Pancreas (tissue), 10 donors: ENCODE results near the gene PRKACB. TPM values are rescaled to one million over a fixed set of nuclear protein-coding genes. Genes with fewer than 3 reads are reported as not detected.
"Not testable (repeated sequence)": the region's sequence is repeated elsewhere in the genome, so short reads cannot be mapped to it uniquely, and the experiment has no call there.

Source experiments
- ATAC-seq, 4 donors: fragments of 200-7000 bp; cut with Tn5 transposase; one replicate each; pipeline versions ENCODE4 v1.8.0 to v1.9.1; 2020; ENCODE audit warnings: mild to moderate bottlenecking in 4 of 4, moderate library complexity in 4 of 4
- DNase-seq, 6 donors: peaks; one replicate each; pipeline ENCODE4 v3.0.0-alpha.2; 2020
- FAIRE-seq: peaks from 2 replicates; lab custom pipeline; 2012; peaks lifted over from hg19 to GRCh38; lab: Jason Lieb, UNC
- H3K27ac ChIP-seq, 4 donors: fragments of 200-600 bp; sonication (generic); 1 replicate in 3 of 4; 2 replicates in 1 of 4; pipeline versions ENCODE4 v1.5.0 to v1.8.0; 2020
- H3K27me3 ChIP-seq, 4 donors: fragments of 200-600 bp; one replicate each; pipeline ENCODE4 v1.8.0; 2021
- H3K36me3 ChIP-seq, 3 donors: fragments of 200-600 bp; sonication (generic) in 1 of 3; one replicate each; pipeline versions ENCODE4 v1.5.0 to v1.8.0; 2020 to 2021
- H3K4me1 ChIP-seq, 3 donors: fragments of 200-600 bp; one replicate each; pipeline ENCODE4 v1.8.0; 2021
- H3K4me3 ChIP-seq, 4 donors: fragments of 200-600 bp; sonication (generic) in 2 of 4; one replicate each; pipeline versions ENCODE4 v1.5.0 to v1.8.0; 2020 to 2021
- H3K9me3 ChIP-seq, 4 donors: fragments of 200-600 bp; one replicate each; pipeline ENCODE4 v1.8.0; 2021
- CTCF ChIP-seq, 4 donors: fragments of 200-600 bp; sonication (generic) in 3 of 4; IDR thresholded peaks; one replicate each; pipeline versions ENCODE4 v1.5.0 to v1.8.0; 2021; ENCODE audit warnings: antibody characterized with exemption in 4 of 4
- WGBS, 2 donors: extraction: QIAGEN DNeasy Blood & Tissue Kit; methylation state at CpG; one replicate each; pipeline ENCODE4 v1.1.7; 2013; 5-methylcytosine and 5-hydroxymethylcytosine counted together
- intact Hi-C, 3 donors: fragments of 100-400 bp; cut with DNase I; formaldehyde crosslinking; loops; one replicate each; pipeline versions ENCODE4 v1.11.1 to v1.14.2; 2022
- polyA plus RNA-seq, 2 donors: library from polyadenylated mRNA; stranded (reverse); fragments of 200-250 nt; gene quantifications; one replicate each; pipeline ENCODE4 v1.2.3, GENCODE V29; 2013
- total RNA-seq, 6 donors: library from RNA; stranded (reverse); fragmentation: NEBNext Ultra II Directional in 4 of 6; extraction: Animal tissue kit (Norgen Biotek cat#: 25700) in 4 of 6; gene quantifications; one replicate each; pipeline versions ENCODE4 v1.2.1 to v1.2.4, GENCODE V29; 2021 to 2023
- donor health status: healthy with polysubstance abuse.
- donor health status: DM: no; HTN: no; CAD: no; lungs with moderate emphysema.
- donor health status: DM: no; HTN: no; CAD: no.
- donor health status: control.
- donor health status: control.
- donor health status: Bipolar disorder and iron deficiency.
- donor health status: DM: yes; HTN: yes; CAD: no.
- donor health status: DM: no; HTN: no; CAD: no.
- donor health status: DM: no; HTN: no; CAD: no.
- donor health status: DM: yes; HTN: yes; CAD: no.

PRKACB gene
- total and polyA plus RNA-seq, 8 donors = 7.3 to 29.7 (median 14.0) TPM

DNA sequence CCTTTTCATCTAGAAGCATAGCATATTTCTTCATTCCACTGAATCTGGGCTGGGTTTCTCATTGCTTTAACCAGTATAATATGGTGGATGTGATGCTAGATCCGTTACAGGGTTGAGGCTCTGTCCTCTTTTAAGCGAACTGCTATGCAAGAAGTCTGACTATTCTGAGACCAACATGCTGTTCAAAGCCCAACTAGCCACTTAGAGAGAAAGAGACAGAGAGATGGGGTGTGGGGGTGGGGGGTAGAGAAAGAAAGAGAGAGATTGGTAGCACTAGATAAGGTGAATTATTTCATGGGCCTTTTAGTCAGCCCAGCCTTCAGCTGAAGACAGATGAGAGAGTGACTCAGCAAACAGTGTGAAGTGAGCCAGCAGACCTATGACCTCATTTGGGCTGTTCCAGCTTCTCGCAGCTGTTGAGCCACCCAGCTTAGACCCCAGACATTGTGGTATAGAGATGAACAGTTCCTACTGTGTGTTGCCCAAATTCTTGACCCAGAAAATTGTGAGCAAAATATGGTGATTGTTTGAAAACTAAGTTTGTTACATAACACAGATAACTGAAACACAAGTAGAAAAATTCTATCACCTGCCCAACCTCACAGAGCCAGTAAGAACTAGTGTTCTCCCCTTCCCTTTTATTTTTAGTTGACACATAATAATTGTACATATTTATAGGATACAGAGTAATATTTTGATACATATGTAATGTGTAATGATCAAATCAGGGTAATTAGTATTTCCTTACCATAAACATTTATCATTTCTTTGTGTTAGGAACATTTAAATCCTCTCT lies 40.7 kb upstream of the PRKACB start:
- 65 to 71% methylated on average over 3 of the region's 3 CpGs for whole genome bisulfite sequencing, 2 donors
- Histone ChIP-seq H3K4me1 (peaks cover 0 to 3% (median 0%) of the 10 kb centered on the region in 3 donors), H3K4me3 (no peak overlapping the region), H3K36me3 (no peaks in the 10 kb centered on the region), H3K27me3 (no peaks in the 10 kb centered on the region), H3K27ac (no peak overlapping the region), H3K9me3 (no peaks in the 10 kb centered on the region)
- intact Hi-C loops = no loop called here
- ATAC-seq (peak; percentile 92 to 100 (median 98)), FAIRE-seq (peak; percentile 59), DNase-seq (peak in 3 of 6 donors; percentile 20 to 50 (median 42))
- no peak for TF ChIP-seq CTCF (IDR thresholded peaks at IDR 0.05)

- H3K9me3 ChIP-seq, H3K36me3 ChIP-seq, ATAC-seq, intact Hi-C loops, H3K27me3 ChIP-seq, H3K27ac ChIP-seq, DNase-seq, FAIRE-seq, H3K4me3 ChIP-seq, H3K4me1 ChIP-seq: not testable (repeated sequence)
- 72 to 88% methylated on average over 1 of the region's 1 CpG for WGBS, 2 donors
These were observed 36.5 kb upstream of the PRKACB start for GRCh38 chr1:84107538-84107937.

GRCh38 chr1:84107955-84108354 lies 36.1 kb upstream of the PRKACB start:
- Histone ChIP-seq H3K4me1 (peaks cover 0 to 3% (median 0%) of the 10 kb centered on the region in 3 donors), H3K27ac (no peak overlapping the region), H3K4me3 (no peak overlapping the region), H3K9me3 (no peaks in the 10 kb centered on the region), H3K36me3 (no peaks in the 10 kb centered on the region), H3K27me3 (no peaks in the 10 kb centered on the region)
- intact Hi-C loops = no loop called here
- DNase-seq (no peak), ATAC-seq (no peak), FAIRE-seq (no peak)
- WGBS, 2 donors = 98 to 100% methylated on average over 2 of the region's 2 CpGs
- TF ChIP-seq CTCF (IDR thresholded peaks at IDR 0.05) = no peak

GRCh38 chr1:84108900-84109578 lies 35.0 kb upstream of the PRKACB start:
- no peak for TF ChIP-seq CTCF (IDR thresholded peaks at IDR 0.05)
- H3K27me3 ChIP-seq = no peaks in the 10 kb centered on the region
- H3K4me3 ChIP-seq = no peak overlapping the region
- no peaks in the 10 kb centered on the region for H3K9me3 ChIP-seq
- no peak for FAIRE-seq
- intact Hi-C loops = no loop called here
- WGBS, 2 donors = 92 to 94% methylated on average over 3 of the region's 3 CpGs
- ATAC-seq = no peak
- no peaks in the 10 kb centered on the region for H3K36me3 ChIP-seq
- no peak overlapping the region for H3K27ac ChIP-seq
- no peak for DNase-seq
- no peaks in the 10 kb centered on the region for H3K4me1 ChIP-seq

DNA sequence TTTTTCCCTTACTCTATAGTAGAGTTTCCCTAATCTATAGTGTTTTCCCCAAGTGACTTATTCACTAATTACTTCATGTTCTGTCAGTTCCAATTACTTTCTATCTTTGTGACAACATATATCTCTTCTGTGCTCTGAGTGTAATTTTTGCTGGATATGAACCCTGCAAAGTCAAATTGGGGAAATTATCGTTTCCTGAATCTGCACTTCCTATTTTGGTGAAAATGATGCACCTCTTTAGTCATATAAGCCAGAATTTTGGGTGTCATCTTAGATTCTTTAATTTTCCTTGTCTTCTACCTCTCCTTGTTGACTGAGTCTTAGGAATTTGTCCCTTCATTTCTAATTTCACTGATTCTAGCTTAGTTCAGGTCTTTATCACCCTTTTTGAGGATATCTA lies 33.4 kb upstream of the PRKACB start:
- intact Hi-C loops = no loop called here
- ATAC-seq (no peak), FAIRE-seq (no peak), DNase-seq (no peak)
- H3K4me1 ChIP-seq = no peaks in the 10 kb centered on the region
- no peaks in the 10 kb centered on the region for H3K27me3 ChIP-seq
- WGBS, 2 donors = 93 to 95% methylated on average over 1 of the region's 1 CpG
- H3K9me3 ChIP-seq = no peaks in the 10 kb centered on the region
- no peak overlapping the region for H3K27ac ChIP-seq
- H3K36me3 ChIP-seq = no peaks in the 10 kb centered on the region
- no peak overlapping the region for H3K4me3 ChIP-seq
- TF ChIP-seq CTCF (IDR thresholded peaks at IDR 0.05) = no peak
